GM21423 (cell line): ENCODE measurements around the gene C5orf47.
"Not testable (repeated sequence)": the region's sequence is repeated elsewhere in the genome, so short reads cannot be mapped to it uniquely, and the experiment has no call there.

ENCODE experiments used
- ATAC-seq: cut with Tn5 transposase; IDR thresholded peaks from one replicate; pipeline ENCODE4 v1.9.1; 2021; ENCODE audit warnings: mild to moderate bottlenecking, moderate library complexity; ENCODE audit not compliant: unreplicated experiment

C5orf47 gene

DNA sequence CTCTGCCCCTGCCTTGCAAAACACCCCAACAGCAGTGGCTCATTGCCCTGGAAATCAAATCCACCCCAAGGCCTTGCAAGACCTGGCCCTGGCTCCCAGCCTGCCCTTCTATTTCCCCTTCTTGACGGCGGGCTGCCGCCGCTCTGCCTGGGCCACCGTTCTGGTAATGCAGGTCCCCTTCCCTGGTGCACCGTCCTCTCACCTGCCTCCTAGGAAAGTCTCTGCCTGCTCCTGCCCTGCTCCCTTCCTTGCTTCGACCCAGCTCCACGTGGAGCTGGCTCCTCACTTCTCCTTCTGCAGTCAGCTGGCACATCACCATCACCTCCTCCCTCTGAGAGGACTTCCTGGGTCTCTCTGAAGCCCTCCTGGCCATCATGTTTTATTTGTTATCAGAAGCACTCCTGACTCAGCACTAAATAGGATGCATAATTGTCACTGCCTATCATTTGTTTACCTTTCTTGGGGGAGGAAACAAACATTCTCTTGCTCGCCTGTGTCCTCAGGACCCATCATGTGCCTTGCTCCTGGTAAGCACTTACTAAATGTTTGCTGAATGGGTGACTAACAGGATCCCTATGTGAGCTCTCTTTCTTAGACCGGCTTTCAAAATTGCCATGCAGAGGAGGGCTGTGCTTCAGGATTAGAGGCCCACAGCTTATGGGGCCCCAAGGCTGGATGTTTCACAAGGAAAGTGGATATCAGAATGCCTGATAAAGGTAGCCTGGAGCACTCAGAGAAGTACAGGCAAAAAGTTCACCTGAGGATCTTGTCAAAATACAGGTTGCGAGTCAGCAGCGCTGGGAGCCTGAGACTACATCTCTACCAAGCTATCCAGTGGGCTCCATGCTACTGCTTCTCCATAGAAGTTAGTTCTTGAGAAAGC, 19.6 kb upstream of the C5orf47 start:
- ATAC-seq: no peak

DNA sequence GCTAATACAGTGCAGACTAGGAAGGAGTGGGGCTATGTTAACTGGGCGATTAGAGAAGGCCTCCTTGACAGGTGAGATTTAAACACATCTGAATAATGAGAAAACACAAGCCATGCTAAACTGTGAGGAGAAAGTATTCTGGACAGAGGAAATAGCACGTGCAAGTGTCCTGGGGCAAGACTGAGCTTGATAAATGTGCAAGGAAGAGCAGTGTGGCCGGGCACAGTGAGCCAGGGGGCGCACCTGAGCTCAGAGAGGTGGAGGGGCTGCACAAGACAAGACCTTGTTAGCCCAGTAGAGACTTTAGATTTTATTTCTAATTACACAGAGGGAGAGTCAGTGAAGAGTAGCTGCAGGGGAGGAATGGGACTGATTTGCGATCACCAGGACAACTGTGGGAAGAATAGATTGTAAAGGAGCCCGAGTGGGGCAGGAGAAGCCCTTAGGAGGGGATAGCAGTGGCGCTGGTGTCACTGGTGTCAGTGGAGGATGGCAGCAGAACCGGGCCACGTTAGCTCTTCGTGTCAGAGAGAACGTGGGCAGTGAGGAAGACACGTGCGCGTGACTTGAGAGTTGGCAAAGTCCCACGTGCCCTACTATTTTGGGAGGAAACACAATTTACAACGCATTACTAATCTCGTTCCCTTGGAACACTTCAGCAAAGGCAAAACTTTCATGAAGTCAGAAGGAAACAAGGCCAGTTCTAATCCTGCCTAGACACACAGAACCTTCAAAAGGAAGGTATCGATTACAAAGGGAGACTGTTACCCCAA, 17.9 kb upstream of the C5orf47 start:
- ATAC-seq: no peak

DNA sequence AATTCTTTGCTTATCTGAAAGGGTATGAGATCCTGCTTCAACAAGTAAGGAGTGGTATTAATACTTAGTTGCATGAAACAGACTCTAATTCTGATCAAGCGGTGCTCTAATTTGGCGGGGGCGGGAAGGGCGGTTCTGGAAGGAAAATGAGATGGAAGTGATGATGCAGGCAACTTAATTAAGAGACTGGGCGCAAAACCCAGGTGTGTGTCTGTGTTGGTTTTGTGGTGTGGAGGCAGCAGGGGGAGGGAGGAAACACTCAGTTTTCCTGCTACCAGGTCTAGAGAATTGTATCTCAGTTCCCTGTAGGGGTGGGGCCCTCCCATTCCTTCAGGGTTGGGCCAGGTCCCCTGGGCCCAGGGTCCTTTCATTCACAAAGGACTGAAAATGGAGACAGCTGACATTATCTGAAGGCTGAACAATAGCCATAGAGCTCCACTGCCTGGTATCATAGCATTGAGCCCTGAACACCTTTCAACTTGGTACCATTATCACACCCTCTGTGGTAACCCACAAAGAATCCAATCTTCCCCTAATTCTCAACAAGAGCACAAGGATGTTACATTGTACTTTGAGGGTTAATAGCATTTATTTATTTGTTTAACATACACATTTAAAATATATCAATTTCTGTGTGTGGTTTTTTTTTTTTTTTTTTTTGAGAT, 17.2 kb upstream of the C5orf47 start:
- no peak for ATAC-seq

DNA sequence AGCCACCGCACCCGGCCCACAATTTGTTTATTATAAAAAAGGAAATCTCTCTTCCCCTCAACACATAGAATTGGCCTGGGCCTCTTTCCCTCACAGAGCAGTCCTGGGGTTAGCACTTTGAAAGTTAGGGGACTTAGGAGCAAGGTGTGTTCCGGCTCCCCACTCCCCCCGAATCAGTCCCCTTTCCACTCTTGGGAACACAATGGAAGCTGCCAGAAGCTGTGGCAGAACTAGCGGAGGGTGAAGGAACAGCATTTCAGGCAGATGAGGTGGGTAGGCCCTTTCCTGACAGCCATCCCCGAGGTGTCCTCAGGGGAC, 16.4 kb upstream of the C5orf47 start:
- ATAC-seq: no peak

DNA sequence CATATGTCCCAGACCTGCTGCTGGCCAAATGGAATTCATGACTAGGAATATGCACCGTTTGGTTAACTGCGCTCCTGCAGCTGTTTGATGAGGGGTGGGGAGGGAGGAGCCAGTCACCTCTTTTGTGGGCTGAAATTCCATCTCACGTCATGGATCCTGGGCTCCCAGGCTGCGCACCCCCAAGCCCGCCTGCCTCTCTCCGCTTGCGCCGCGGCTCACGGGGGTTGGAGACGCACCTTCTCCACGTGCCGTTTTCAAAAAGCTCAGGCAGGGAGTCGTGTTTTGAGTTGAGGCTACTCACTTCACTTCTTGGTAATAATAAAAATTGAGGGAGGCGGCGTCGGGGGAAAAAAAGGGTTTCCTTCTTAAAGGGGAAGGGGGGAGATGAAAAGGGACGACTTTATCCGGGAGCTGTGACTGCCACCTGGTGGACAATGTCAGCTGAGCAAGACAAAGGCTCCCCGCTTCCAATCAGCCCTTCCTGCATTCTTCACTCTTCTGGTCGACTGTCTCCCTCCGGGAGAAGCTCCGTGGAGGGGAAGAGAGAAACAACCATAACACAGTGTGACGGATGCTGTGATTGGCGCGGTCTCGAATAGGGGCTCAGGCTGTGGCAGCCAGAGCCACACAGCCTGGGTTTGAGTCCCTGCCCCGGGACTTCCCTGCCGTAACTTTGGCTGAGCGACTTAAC, 15.9 kb upstream of the C5orf47 start:
- peak; percentile 69 for ATAC-seq

DNA sequence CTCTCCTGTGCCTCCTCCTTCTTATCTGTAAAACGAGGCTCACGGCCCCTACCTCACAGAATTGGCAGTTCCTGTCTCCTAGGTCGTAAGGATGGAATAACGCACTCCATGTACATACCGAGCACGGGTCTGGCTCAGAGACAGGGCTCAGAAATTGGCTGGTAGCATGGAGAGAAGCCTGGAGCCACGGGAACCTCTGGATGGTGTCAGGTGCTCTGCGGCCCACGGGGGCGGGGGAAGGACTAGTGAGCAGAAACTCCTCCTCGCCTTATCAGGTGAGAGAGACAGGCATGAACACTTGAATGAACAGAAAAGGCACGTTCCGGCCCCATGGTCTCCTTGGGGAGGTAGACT, 15.4 kb upstream of the C5orf47 start:
- peak; percentile 32 for ATAC-seq

DNA sequence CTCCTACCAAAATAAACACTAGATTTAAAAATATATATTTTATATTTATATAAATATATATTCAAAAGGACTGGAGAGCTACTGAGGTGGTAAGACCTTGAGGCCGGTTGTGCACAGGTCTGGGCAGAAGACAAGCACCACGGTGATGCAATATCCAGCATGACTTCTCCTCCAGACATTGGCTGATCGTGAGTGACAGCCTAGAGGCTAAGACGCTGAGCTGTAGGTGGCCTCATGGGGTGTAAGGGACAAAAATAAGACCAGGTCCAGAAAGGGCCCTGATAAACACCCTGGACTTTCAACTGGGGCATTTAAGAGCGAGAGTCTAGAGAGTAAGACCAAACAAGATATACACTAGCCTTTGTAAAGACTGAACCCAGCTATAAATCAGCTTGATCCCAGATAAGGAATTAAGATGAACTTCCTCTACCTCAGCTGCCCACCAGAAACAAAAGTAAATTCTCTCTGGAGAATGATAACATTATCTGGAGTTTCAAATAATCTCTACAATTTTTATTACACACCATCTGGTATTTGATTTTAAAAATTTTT, 14.2 kb upstream of the C5orf47 start:
- no peak for ATAC-seq

DNA sequence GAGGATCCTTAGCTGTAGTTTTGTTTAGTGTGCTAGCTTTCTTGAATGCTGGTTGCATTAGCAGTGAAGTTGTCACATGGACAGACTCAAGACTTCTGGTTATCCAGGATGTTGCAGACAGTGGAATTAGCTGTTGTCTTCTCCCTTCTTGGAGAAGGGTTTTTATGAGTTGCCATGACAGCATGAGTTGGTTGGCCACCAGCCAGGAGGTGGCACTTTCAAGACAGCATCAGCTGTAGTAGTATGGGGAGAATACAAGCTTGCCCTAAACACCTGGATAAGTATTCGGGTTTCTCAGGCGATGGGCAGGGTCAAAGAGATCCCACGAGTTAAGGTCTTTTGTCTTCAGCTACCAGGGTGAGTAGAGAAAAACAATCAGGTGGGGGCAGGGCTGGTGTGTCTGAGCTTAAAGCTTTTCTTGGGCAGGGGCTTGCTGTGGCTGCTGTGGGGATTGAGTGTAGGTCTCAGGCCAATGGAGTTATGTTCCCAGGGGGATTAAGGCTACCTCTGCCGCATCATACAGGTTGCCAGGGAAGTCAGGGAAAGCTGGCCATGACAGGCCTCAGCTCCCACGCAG, 7.7 kb upstream of the C5orf47 start:
- ATAC-seq: no peak

DNA sequence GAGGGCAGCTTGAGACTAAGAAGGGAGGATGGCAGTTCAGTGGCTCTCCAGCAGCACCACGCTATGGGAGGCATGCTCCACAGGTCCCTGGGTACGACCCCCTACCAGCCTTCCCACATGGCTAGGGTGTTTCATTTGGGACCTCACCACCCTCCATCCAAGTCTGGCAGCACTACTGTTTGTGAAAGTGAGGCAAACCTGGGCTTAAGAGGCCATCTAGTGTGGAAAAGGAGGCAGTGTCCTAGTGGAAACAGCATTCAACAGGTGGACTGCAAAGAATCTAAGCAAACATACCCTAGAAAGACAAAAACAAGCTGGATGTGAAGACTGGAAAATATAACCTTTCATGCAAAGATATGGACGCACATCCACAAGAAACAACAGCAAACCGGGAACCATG, 4.8 kb upstream of the C5orf47 start:
- no peak for ATAC-seq

DNA sequence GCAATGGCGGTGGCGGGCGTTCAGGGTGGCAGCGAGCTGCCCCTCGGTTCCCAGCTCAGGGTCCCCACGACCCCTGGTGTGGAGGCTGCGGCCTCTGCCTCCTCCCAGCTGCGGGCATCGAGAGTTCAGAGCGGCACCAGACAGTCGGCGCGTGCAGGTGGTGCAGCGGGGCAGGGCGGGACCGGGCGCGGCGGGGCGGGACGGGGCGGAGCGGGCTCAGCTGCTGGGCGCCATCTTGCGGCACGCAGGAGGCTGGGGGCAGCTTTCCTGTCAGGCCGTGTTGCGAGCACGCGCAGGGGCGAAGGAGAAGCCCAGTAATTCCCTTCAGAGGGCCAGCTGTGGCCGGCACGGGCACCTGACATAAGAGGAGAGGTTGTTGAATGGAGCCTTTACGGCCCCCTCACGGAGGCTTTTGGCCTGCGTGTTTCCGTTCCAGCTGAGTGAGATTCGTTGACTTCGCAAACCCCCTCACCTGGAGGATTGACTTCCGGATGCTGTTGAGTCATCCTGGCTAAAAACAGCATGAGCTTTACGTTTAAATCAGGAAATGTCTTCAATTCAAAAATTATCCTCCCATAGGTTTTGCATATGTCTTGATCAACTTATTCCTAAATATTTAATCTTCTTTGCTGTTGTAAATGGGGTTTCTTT, 587 bp downstream of the C5orf47 start:
- ATAC-seq: no peak

DNA sequence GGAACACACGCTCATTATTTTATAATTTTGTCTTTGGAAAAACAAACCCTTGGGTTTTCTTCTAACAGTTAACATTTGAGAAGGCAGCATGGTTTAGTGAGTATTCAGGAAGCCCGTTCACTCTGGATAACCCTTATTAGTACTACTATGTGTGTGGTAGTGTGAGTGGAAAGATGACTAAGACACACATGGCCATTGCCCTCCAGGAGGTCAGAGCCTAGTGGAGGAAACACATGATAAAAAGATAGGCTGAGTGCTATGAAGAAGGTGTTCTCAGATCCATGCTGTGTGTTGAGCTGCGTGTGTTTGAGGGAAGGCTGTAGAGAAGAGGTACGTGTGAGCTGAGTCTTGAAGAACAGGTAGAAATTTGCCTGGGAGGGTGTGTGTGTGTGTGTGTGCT, 8.4 kb downstream of the C5orf47 start:
- no peak for ATAC-seq

DNA sequence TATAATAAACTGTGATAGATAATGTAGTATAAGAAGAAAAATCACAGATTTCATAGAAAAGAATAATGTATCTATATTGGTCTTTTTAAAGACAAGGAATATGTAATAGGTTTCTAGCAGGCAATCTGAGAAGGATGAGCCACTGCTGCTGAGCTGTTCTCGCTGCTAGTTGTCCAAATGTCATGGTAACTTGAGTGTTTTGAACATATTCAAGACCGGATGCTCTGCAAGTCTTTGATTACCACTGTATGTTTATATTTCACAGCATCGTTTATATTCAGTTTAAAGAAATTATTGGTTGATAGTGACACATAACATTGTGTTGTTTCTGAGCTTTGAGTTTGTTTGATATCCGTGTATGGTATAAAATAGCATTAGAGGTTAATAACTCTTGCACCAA, 9.6 kb downstream of the C5orf47 start:
- no peak for ATAC-seq

DNA sequence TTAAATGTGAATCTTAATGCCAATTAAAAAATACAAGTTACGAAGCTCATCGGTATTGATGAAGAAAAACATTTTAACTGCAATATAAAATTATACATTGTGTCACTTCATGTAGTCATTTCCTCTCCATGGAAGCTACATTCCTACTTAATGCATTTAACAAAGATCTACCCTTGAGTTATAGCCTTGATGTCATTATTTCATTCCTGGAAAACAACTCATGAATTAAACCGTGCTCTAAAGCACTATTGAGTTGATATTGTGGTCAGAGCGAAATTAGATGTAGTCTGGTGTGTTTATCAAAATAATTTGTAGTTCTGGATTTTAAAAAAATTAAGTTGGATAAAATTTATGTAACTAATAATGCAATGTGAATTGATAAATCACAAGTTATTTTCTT, 11.1 kb downstream of the C5orf47 start:
- ATAC-seq: no peak

DNA sequence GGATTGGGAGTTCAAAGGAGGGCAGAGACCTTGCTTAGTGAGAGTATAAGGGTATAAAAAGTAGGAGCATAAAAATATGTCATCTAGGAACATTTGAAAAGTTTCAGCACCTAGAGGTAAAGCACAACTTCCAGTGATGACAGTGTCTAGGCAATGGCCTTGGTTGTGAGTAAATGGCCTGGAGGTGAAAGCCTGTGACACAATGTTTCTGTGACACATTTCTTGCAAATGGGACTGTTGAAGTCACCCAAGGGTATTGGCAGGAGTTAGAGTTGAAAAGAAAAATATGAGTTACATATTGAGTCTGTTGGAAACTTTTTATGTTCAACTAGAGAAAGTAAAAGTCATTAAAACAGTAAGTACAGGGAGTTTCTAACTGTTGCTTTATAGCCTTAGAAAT, 14.8 kb downstream of the C5orf47 start:
- no peak for ATAC-seq

DNA sequence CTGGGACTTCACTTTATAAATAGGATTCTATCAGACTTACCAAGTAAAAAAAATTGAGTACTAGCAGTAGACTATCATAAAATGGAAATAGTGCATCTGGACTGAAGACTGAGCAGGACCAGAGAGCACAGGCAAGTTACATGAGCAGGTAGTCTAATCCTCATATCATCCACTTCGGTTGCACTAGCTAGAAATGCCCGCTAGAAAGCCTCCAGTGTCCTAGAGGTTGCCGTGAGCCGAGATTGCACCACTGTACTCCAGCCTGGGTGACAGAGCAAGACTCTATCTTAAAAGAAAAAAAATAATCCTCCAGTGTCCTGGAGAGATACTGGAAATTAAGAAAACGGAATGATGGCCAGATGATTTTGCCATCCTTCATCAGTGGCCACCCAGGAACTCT, 20.0 kb downstream of the C5orf47 start:
- no peak for ATAC-seq

DNA sequence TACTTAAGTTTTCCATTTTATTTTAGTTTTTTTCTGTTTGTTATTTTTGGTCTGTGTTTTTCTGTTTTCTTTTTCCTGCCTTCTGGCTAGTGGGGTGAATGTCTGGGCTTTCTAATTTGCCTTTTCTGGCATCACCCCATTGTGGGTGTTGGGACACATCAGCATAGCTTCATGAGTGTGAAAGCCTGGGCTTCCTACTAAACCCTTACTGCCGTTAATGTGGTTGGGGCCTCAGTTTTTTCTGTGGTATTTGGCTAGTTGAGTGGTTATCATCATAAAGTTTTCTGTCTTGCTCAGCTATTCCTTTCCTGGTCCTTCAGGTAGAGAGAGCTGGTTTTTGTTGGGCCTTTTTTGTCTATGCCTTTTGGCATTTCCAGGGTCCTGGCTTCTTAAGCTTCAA, 21.4 kb downstream of the C5orf47 start:
- ATAC-seq: no peak

DNA sequence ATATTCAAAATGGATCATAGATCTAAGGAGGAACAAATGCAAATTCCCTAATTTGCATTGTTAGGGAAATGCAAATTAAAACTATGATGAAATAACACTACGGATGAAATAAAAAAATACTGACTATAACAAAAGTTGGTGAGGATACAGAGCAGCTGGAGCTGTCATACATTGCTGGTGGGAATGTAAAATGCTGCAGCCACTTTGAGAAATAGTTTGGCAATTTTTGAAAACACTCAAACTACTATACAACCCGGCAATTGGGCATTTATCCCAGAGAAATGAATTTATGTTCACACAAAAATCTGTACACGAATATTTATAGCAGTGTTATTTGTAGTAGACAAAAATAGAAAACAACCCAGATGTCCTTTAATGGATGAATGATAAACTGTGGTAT, 22.5 kb downstream of the C5orf47 start:
- ATAC-seq: no peak

DNA sequence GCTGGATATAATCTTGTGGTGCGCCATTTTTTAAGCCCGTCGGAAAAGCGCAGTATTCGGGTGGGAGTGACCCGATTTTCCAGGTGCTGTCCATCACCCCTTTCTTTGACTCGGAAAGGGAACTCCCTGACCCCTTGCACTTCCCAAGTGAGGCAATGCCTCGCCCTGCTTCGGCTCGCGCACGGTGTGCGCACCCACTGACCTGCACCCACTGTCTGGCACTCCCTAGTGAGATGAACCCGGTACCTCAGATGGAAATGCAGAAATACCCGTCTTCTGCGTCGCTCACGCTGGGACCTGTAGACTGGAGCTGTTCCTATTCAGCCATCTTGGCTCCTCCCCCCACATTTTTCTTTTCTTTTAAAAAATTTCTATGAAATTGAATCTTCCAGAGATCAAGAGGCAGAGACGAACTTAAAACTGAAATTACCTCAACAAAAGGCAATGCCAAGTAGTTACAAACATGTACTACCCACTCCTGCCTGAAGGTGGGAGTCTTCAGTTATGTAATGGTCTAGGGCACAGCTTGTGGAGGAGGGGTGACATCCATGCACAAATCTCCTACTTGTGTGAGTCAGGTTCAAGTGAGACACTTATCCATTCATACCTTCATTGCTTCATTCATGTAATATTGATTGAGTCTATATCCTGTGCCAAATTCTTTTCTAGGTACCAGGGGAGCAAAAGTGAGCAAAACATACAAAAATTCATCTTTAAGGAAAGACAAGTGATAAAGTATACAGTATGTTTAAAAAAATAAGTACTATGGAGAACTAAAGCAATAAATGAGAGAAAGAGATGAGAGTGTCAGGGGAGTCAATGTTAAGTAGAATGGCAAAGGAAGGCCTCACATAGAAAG, 31.3 kb downstream of the C5orf47 start:
- not testable (repeated sequence) for ATAC-seq

DNA sequence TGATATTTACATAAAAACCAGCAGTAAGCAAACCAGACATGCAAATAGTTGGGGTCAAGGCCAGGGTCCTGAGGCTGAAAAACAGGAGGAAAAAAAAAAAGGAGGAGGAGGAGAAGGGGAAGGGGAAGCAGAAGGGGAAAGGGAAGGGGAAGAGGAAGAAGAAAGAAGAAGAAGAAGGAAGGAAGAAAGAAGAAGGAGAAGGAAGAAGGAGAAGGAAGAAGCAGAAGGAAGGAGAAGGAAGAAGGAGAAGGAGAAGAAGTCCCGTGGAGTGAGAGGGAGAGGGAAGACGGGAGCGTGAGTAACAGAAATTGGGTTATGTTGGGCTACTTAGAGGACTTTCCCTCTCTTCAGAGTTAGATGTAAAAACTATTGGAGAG, 31.9 kb downstream of the C5orf47 start:
- ATAC-seq: no peak
